Epithelial cell of prostate (primary cell): ENCODE data around the gene PTDSS2.
"Not testable (repeated sequence)": the region's sequence is repeated elsewhere in the genome, so short reads cannot be mapped to it uniquely, and the experiment has no call there.

Source experiments
- DNase-seq: peaks from one replicate; pipeline ENCODE4 v3.0.0-alpha.2; 2011; ENCODE audit warnings: low read depth, low spot score
- H3K27ac ChIP-seq: fragments of 450-650 bp; 2 replicates; pipeline ENCODE4 v1.5.1; 2017; ENCODE audit warnings: mild to moderate bottlenecking

PTDSS2 gene

GRCh38 chr11:413120-414081 lies 36.7 kb upstream of the PTDSS2 start:
- DNase-seq: no peak
- no peak overlapping the region for H3K27ac ChIP-seq

GRCh38 chr11:414318-414857 lies 35.7 kb upstream of the PTDSS2 start:
- DNase-seq: no peak
- H3K27ac ChIP-seq: no peak overlapping the region

- no peak overlapping the region for H3K27ac ChIP-seq
- DNase-seq: no peak
These were observed 34.4 kb upstream of the PTDSS2 start for GRCh38 chr11:415640-416041.

- H3K27ac ChIP-seq: peak overlapping the region; percentile 31
- DNase-seq: no peak
These were observed 33.9 kb upstream of the PTDSS2 start for GRCh38 chr11:416051-416756.

- DNase-seq: no peak
- H3K27ac ChIP-seq: peak overlapping the region; percentile 31
These were observed 33.1 kb upstream of the PTDSS2 start for GRCh38 chr11:416757-417621.

- no peak for DNase-seq
These were observed 32.3 kb upstream of the PTDSS2 start for GRCh38 chr11:417652-418342.

GRCh38 chr11:418343-419247 lies 31.5 kb upstream of the PTDSS2 start:
- no peak for DNase-seq
- no peak overlapping the region for H3K27ac ChIP-seq

More at GRCh38 chr11:417652-418342, 32.3 kb upstream of the PTDSS2 start:
- no peak overlapping the region for H3K27ac ChIP-seq

GRCh38 chr11:419248-420005 lies 30.7 kb upstream of the PTDSS2 start:
- DNase-seq: no peak

GRCh38 chr11:420054-420910 lies 29.8 kb upstream of the PTDSS2 start:
- H3K27ac ChIP-seq: no peak overlapping the region
- DNase-seq: no peak

More at GRCh38 chr11:419248-420005, 30.7 kb upstream of the PTDSS2 start:
- H3K27ac ChIP-seq: no peak overlapping the region

GRCh38 chr11:420911-421321 lies 29.2 kb upstream of the PTDSS2 start:
- DNase-seq: no peak

GRCh38 chr11:422249-422656 lies 27.8 kb upstream of the PTDSS2 start:
- DNase-seq: no peak
- no peak overlapping the region for H3K27ac ChIP-seq

More at GRCh38 chr11:420911-421321, 29.2 kb upstream of the PTDSS2 start:
- no peak overlapping the region for H3K27ac ChIP-seq

GRCh38 chr11:424232-424631 lies 25.8 kb upstream of the PTDSS2 start:
- no peak overlapping the region for H3K27ac ChIP-seq
- no peak for DNase-seq

GRCh38 chr11:424766-425165 lies 25.3 kb upstream of the PTDSS2 start:
- not testable (repeated sequence) for DNase-seq, H3K27ac ChIP-seq

GRCh38 chr11:425301-425700 lies 24.8 kb upstream of the PTDSS2 start:
- H3K27ac ChIP-seq: no peak overlapping the region
- DNase-seq: no peak

GRCh38 chr11:426851-427250 lies 23.2 kb upstream of the PTDSS2 start:
- no peak for DNase-seq
- no peak overlapping the region for H3K27ac ChIP-seq

GRCh38 chr11:428295-428694 lies 21.8 kb upstream of the PTDSS2 start:
- no peak overlapping the region for H3K27ac ChIP-seq
- DNase-seq: no peak

- H3K27ac ChIP-seq: no peak overlapping the region
- no peak for DNase-seq
These were observed 20.7 kb upstream of the PTDSS2 start for GRCh38 chr11:429391-429790.
